Activated CD4-positive, alpha-beta T cell treated with anti-CD3 and anti-CD28 coated beads for 36 hours (primary cell): ENCODE results near the gene PARP15. TPM values are rescaled to one million over a fixed set of nuclear protein-coding genes. Genes with fewer than 3 reads are reported as not detected.

Source experiments
- ATAC-seq: fragments of 200-7000 bp; cut with Tn5 transposase; one replicate; pipeline ENCODE4 v1.10.0; 2021; ENCODE audit warnings: mild to moderate bottlenecking, moderate library complexity
- CTCF ChIA-PET: fragments of 350-600 bp; sonication (Branson Sonifier 250); formaldehyde crosslinking; loops from one replicate; lab custom pipeline; 2021; ENCODE audit warnings: antibody characterized with exemption; lab: Charles Lee
- POLR2A ChIA-PET: fragments of 350-600 bp; sonication (Branson Sonifier 250); formaldehyde crosslinking; loops from one replicate; lab custom pipeline; 2021; ENCODE audit warnings: antibody characterized with exemption, inconsistent platforms; lab: Charles Lee
- DNase-seq: peaks from one replicate; pipeline ENCODE4 v3.0.0-alpha.2; 2020
- H3K27ac Mint-ChIP-seq: one replicate; pipeline ENCODE4 v1.8.0; 2021; ENCODE audit warnings: mixed read lengths
- H3K27me3 Mint-ChIP-seq: one replicate; pipeline ENCODE4 v1.8.0; 2021; ENCODE audit warnings: mixed read lengths
- H3K36me3 Mint-ChIP-seq: one replicate; pipeline ENCODE4 v1.8.0; 2021; ENCODE audit warnings: low read depth, mixed read lengths
- H3K4me1 Mint-ChIP-seq: one replicate; pipeline ENCODE4 v1.8.0; 2021; ENCODE audit warnings: mixed read lengths
- H3K4me3 Mint-ChIP-seq: one replicate; pipeline ENCODE4 v1.8.0; 2021; ENCODE audit warnings: mild to moderate bottlenecking, moderate library complexity, mixed read lengths
- H3K9me3 Mint-ChIP-seq: one replicate; pipeline ENCODE4 v1.8.0; 2021; ENCODE audit warnings: low read depth, mixed read lengths
- intact Hi-C, 2 experiments: fragments of 100-400 bp; cut with DNase I in 1 of 2; cut with micrococcal nuclease in 1 of 2; formaldehyde crosslinking; loops; one replicate each; pipeline versions ENCODE4 v1.14.2 to v1.15.1; 2022 to 2024; cut with DNase I, micrococcal nuclease
- total RNA-seq, 2 experiments: library from RNA; stranded (reverse); gene quantifications; one replicate each; pipeline ENCODE4 v1.2.3, GENCODE V29; 2021

Gene PARP15
- total RNA-seq = 1 to 10 TPM; 7.8 to 8.7 TPM

DNA sequence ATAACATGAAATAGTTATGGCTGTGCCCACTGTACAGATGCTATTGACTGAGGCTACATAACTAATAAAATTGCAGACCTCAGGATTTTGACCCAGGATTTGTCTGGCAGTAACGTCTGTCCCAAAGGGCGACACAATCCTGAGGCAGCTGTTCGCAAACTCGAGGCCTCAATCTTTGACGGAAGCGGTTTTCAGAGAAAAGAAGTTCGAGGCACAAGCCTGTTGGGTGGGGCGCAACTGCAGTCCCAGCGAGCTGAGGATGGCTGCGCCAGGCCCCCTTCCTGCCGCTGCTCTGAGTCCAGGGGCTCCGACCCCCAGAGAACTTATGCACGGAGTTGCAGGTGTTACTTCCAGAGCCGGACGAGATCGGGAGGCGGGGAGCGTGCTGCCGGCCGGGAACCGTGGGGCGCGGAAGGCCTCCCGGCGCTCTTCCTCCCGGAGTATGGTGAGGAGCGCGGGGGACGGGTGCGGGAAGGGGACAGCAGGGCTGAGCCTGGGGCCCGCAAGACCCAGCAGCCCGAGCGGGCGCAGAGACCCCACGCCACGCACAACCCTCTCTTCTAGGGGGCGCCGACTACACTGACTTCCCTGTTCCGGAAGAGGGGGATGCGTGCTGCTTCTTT lies at the start of gene PARP15:
PARP15 (plus strand) TSS at position 242 of the 623 bp plus-strand sequence; CDS start at position 260, 18 bp downstream.
- Mint-ChIP-seq H3K36me3 (peaks cover 35% of the 10 kb centered on the region), H3K27ac (peak within 1 kb of the TSS; percentile 100), H3K27me3 (no peaks in the 10 kb centered on the region), H3K4me3 (peak within 1 kb of the TSS; percentile 84), H3K4me1 (peaks cover 55% of the 10 kb centered on the region), H3K9me3 (peaks cover 9% of the 10 kb centered on the region)
- ChIA-PET POLR2A (no interaction called here), CTCF (interaction anchor here (1.5 to 2.0 kb wide), 4 partner anchors 16 to 92 kb away, joined by 3 to 8 read pairs (median 4); no protein-coding TSS in a partner anchor)
- DNase-seq = peak; percentile 61
- intact Hi-C loops = loop anchor here (5.0 kb wide), 2 partner anchors 100 to 430 kb away; no protein-coding TSS in a partner anchor
- no peak for ATAC-seq

DNA sequence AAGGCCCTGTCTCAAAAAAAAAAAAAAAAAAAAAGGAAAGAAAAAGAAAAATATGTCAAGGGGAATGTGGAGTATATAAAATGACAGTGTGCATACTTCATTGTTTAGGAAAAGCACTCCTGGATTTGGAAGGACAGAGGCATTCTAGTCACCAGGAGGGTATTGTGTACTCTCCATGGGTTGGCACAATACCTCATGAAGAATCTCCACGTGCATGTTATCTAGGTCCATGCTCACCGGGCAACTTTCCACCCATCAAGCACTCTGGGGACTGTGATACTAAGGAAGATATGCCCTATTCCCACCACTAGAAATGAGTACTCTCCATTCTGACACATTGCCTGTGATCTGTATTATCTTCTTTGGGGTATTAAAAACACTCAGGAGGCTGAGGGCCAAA lies 47.3 kb upstream of the PARP15 start:
- Mint-ChIP-seq H3K36me3 (peaks cover 48% of the 10 kb centered on the region), H3K27me3 (no peaks in the 10 kb centered on the region), H3K27ac (no peak overlapping the region), H3K9me3 (no peaks in the 10 kb centered on the region), H3K4me1 (peaks cover 34% of the 10 kb centered on the region), H3K4me3 (no peak overlapping the region)
- DNase-seq (no peak), ATAC-seq (no peak)
- POLR2A ChIA-PET = no interaction called here
- intact Hi-C loops = loop anchor here (5.0 kb wide), 5 partner anchors 33 to 428 kb away; no protein-coding TSS in a partner anchor
- CTCF ChIA-PET = interaction anchor here (0.7 kb wide), 1 partner anchor 11 kb away, joined by 3 read pairs; no protein-coding TSS in a partner anchor

DNA sequence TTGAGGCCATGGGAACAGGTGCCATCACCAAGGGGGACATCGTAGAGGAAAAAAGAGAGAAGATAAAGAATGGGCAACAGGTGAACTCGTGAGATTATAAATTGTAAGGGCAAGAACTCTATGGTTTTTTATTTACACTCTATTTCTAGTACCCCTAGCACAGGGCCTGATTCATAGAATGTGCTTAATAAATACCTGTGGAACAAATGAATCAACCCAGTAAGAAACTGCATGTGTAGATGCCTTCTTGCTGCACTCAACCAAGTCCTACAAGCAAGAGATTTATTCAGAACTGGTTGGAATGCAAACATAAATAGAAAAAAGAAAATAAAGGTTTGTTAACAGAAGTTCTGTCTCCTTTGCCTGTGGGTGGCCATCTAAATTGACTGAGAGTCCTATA lies 44.0 kb upstream of the PARP15 start:
- intact Hi-C loops = loop anchor here (1.0 to 5.0 kb wide), 7 partner anchors 19 to 431 kb away; partner anchors contain the start of gene KPNA1 (in 2 of the 2)
- Mint-ChIP-seq H3K27me3 (no peaks in the 10 kb centered on the region), H3K4me1 (peaks cover 34% of the 10 kb centered on the region), H3K36me3 (peaks cover 60% of the 10 kb centered on the region), H3K27ac (peak overlapping the region; percentile 55), H3K4me3 (no peak overlapping the region), H3K9me3 (no peaks in the 10 kb centered on the region)
- CTCF ChIA-PET = interaction anchor here (0.5 to 1.1 kb wide), 4 partner anchors 8 to 1050 kb away, joined by 3 to 4 read pairs (median 3); no protein-coding TSS in a partner anchor
- POLR2A ChIA-PET = interaction anchor here (0.6 to 1.8 kb wide), 3 partner anchors 19 to 136 kb away, joined by 3 to 8 read pairs (median 5); partner anchors contain the start of gene KPNA1
- no peak for DNase-seq
- ATAC-seq = peak; percentile 17

DNA sequence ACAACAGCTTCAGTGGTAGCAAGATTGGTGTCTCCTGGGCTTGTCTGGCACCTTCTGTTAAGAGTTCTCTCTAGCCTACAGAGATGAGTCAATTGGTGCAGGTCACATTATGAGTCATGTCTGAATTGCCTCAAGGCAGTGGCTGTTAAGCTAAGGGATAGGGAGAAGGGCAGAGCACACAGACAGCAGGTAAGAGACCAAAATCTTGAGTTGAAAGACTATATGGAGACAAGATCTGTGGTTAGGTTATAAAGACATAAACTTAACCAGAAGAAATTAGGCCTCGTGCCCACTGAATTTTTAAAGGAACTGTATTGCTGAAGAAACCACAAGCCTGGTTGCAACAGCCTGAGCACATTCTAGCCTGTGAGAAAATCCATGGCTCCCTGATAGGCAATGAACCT lies 43.5 kb upstream of the PARP15 start:
- peak; percentile 67 for DNase-seq
- intact Hi-C loops = loop anchor here (1.0 to 5.0 kb wide), 10 partner anchors 19 to 432 kb away; partner anchors contain the start of gene KPNA1 (in 2 of the 2)
- CTCF ChIA-PET = interaction anchor here (0.5 to 1.1 kb wide), 5 partner anchors 8 to 1050 kb away, joined by 3 to 4 read pairs (median 3); no protein-coding TSS in a partner anchor
- H3K9me3 Mint-ChIP-seq = no peaks in the 10 kb centered on the region
- POLR2A ChIA-PET = interaction anchor here (0.6 to 1.8 kb wide), 4 partner anchors 19 to 673 kb away, joined by 3 to 8 read pairs (median 5); partner anchors contain the start of gene KPNA1
- peaks cover 34% of the 10 kb centered on the region for H3K4me1 Mint-ChIP-seq
- H3K36me3 Mint-ChIP-seq = peaks cover 60% of the 10 kb centered on the region
- H3K27me3 Mint-ChIP-seq = no peaks in the 10 kb centered on the region
- ATAC-seq = peak; percentile 99
- no peak overlapping the region for H3K27ac Mint-ChIP-seq
- no peak overlapping the region for H3K4me3 Mint-ChIP-seq

DNA sequence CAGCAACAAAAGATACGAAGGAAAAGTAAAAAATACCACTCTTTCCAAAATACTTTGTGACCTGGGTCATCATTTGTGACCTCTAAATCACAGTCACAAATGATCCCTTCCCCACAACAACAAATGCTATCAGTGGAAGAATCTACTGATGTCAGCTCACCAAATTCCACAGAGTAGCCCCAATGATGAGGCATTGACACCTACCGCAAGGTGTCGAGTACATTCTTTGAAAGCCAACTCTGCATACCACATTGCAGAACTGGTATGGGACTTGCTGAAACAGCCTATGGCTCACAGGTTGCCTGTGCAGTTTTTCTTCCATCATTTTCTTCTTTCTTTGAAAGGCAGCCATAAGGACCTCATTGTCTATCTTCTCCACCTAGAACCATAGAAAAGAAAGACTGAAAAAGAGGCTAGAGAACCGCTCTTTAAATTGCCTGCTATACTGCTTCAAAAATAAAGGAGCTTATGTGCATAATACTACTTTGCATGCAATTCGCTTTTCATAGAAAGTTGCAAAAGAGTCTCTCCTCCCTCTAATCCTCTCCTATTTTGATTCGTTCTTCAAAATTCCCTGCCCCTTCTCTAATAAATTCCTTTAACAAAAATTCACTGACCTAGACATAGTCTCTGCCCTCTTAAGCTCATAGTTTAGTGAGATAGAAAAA lies 41.4 kb upstream of the PARP15 start:
- intact Hi-C loops = loop anchor here in 1 of 2 experiments (2.0 kb wide), 1 partner anchor 75 kb away; no protein-coding TSS in a partner anchor
- CTCF ChIA-PET = interaction anchor here (0.8 kb wide), 2 partner anchors 11 to 144 kb away, joined by 3 read pairs; no protein-coding TSS in a partner anchor
- POLR2A ChIA-PET = no interaction called here
- no peaks in the 10 kb centered on the region for H3K27me3 Mint-ChIP-seq
- peaks cover 61% of the 10 kb centered on the region for H3K36me3 Mint-ChIP-seq
- H3K9me3 Mint-ChIP-seq = no peaks in the 10 kb centered on the region
- ATAC-seq = no peak
- H3K27ac Mint-ChIP-seq = no peak overlapping the region
- peaks cover 34% of the 10 kb centered on the region for H3K4me1 Mint-ChIP-seq
- no peak for DNase-seq
- no peak overlapping the region for H3K4me3 Mint-ChIP-seq

DNA sequence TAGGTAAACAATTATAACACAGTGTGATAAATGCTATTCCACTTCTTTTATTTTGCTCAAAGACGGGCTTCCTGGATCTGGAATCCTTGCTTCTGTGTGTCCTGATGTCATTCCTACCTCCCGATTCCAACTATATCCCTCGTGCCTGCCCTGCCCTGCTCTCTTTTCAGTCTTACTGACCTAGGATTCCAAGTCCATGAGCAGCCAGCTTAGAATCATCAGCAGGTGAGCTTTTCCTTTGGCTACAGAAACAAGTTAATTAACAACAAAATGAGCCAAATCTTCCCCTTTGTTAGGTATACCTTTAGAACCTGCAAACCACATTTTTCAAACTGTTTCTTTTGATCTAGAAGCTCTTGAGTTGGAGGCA lies 40.8 kb upstream of the PARP15 start:
- ChIA-PET POLR2A (no interaction called here), CTCF (interaction anchor here (0.8 kb wide), 2 partner anchors 10 to 144 kb away, joined by 3 read pairs; no protein-coding TSS in a partner anchor)
- intact Hi-C loops = no loop called here
- Mint-ChIP-seq H3K4me1 (peaks cover 34% of the 10 kb centered on the region), H3K36me3 (peaks cover 60% of the 10 kb centered on the region), H3K27ac (no peak overlapping the region), H3K27me3 (no peaks in the 10 kb centered on the region), H3K9me3 (no peaks in the 10 kb centered on the region), H3K4me3 (no peak overlapping the region)
- DNase-seq = no peak
- no peak for ATAC-seq

DNA sequence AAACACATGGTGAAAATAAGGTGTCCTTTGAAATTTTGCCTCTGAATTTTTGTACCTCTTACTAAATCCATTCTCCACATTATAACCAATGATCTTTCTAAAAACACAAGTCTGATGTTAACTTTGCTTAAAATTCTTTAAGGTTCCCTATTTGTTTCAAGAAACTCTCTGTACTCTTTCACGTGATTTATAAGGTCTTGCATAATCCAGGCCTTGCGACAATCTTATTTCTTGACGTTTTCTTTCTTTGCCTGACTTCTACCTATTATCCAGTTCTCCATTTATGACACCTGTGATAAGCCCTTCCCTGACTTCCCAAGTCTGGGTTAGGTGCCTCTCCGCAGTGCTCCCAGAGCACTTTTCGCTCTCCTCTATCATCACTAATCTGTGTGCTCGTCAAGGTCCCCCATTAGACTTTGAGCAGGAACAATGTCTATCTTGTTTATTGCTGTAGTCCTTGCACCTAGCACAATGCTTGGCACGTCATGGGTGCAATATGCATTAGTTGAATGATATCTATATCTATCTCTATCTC lies 38.4 kb upstream of the PARP15 start:
- peaks cover 11% of the 10 kb centered on the region for H3K4me1 Mint-ChIP-seq
- H3K27me3 Mint-ChIP-seq = no peaks in the 10 kb centered on the region
- peaks cover 43% of the 10 kb centered on the region for H3K36me3 Mint-ChIP-seq
- ATAC-seq = no peak
- DNase-seq = no peak
- POLR2A ChIA-PET = no interaction called here
- no peaks in the 10 kb centered on the region for H3K9me3 Mint-ChIP-seq
- no peak overlapping the region for H3K4me3 Mint-ChIP-seq
- H3K27ac Mint-ChIP-seq = no peak overlapping the region
- intact Hi-C loops = no loop called here
- CTCF ChIA-PET = no interaction called here

DNA sequence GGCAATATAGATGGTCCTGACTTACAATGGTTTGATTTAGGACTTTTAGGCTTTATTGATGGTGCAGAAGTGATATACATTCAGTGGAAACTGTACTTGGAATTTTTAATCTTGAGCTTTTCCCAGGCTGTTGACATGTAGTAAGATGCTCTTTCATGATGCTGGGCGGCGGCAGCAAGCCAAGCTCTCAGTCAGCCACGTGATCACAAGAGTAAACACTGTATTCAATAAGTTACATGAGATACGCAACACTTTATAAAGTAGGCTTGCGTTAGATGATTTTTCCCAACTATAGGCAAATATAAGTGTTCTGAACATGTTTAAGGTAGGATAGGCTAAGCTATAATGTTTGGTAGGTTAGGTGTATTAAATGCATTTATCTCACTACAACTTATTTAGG lies 31.3 kb upstream of the PARP15 start:
- Mint-ChIP-seq H3K27ac (no peak overlapping the region), H3K4me3 (no peak overlapping the region), H3K27me3 (no peaks in the 10 kb centered on the region), H3K36me3 (peaks cover 40% of the 10 kb centered on the region), H3K9me3 (no peaks in the 10 kb centered on the region), H3K4me1 (no peaks in the 10 kb centered on the region)
- CTCF ChIA-PET = interaction anchor here (0.9 to 1.1 kb wide), 2 partner anchors 9 to 133 kb away, joined by 3 to 4 read pairs; no protein-coding TSS in a partner anchor
- DNase-seq = no peak
- POLR2A ChIA-PET = no interaction called here
- intact Hi-C loops = no loop called here
- no peak for ATAC-seq

DNA sequence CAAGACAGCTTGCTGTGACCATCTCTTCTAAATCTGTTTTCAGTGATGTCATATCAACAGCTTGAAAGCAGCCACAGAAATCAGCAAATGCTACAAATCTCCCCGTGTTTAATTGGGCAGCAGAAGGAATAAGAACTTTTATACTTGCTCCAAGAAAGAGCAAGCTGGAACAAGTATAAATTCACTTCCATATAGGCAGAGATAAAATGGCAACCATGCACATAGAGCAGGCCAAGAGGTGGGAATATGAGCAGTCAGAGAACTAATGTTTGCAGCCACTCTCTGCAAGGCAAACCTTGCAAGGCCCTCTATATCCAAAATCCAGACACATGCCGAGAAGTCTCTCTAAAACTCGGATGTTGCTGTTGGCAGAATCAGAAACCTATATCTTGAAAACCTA lies 29.4 kb upstream of the PARP15 start:
- no peaks in the 10 kb centered on the region for H3K9me3 Mint-ChIP-seq
- ChIA-PET CTCF (interaction anchor here (0.6 to 1.5 kb wide), 5 partner anchors 10 to 352 kb away, joined by 3 to 4 read pairs (median 3); no protein-coding TSS in a partner anchor), POLR2A (no interaction called here)
- peaks cover 45% of the 10 kb centered on the region for H3K36me3 Mint-ChIP-seq
- no peak overlapping the region for H3K27ac Mint-ChIP-seq
- no peaks in the 10 kb centered on the region for H3K27me3 Mint-ChIP-seq
- intact Hi-C loops = no loop called here
- no peak for ATAC-seq
- H3K4me3 Mint-ChIP-seq = no peak overlapping the region
- H3K4me1 Mint-ChIP-seq = no peaks in the 10 kb centered on the region
- no peak for DNase-seq

DNA sequence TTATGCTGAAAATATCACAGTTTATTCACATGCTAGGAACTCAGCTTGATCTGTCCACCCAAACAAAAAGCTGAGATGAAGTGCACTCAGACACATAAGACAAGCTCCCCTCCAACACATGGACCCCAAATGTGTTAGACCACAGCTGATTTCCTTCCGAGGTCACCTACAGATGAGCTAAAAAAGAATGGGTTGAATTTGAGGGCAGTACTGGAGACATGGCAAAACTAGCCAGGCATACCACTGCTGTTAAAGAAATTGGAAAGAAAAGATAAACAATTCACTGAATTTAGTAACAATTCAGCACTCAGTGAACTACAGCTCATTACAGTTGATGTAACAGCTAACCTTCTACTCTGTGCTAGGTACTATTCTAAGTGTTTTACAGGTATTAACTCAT lies 28.8 kb upstream of the PARP15 start:
- POLR2A ChIA-PET = interaction anchor here (0.7 kb wide), 1 partner anchor 30 kb away, joined by 3 read pairs; no protein-coding TSS in a partner anchor
- Mint-ChIP-seq H3K27ac (no peak overlapping the region), H3K9me3 (no peaks in the 10 kb centered on the region), H3K36me3 (peaks cover 48% of the 10 kb centered on the region), H3K4me3 (no peak overlapping the region), H3K27me3 (no peaks in the 10 kb centered on the region), H3K4me1 (no peaks in the 10 kb centered on the region)
- intact Hi-C loops = no loop called here
- CTCF ChIA-PET = interaction anchor here (0.6 to 1.5 kb wide), 6 partner anchors 8 to 156 kb away, joined by 3 to 4 read pairs (median 4); no protein-coding TSS in a partner anchor
- ATAC-seq (no peak), DNase-seq (no peak)

DNA sequence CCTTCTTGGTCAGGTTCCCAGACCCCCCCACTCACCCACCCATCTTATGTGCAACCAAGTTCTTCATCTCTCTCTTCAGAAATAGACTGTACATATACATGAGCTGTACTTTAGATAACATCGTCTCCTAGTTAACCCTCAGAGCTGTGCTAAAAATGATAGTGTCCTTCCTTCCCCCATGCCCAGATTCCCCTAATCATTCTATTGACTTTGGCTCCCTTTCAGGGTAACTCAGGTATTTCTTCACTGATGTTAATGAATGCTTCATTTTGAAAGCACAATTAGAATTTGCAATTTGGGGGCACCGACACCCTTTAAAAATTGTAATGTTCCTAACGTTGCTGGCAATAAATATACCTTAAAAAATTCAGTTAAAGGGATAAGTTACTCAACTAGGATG lies 24.3 kb upstream of the PARP15 start:
- no peak for DNase-seq
- H3K4me3 Mint-ChIP-seq = no peak overlapping the region
- H3K27ac Mint-ChIP-seq = no peak overlapping the region
- no peaks in the 10 kb centered on the region for H3K9me3 Mint-ChIP-seq
- intact Hi-C loops = no loop called here
- ChIA-PET POLR2A (no interaction called here), CTCF (interaction anchor here (1.3 kb wide), 1 partner anchor 9 kb away, joined by 3 read pairs; no protein-coding TSS in a partner anchor)
- no peak for ATAC-seq
- no peaks in the 10 kb centered on the region for H3K27me3 Mint-ChIP-seq
- H3K4me1 Mint-ChIP-seq = peaks cover 5% of the 10 kb centered on the region
- H3K36me3 Mint-ChIP-seq = peaks cover 57% of the 10 kb centered on the region
